B cell (primary cell): ENCODE results near the gene UNC5B.

Source experiments
- CTCF ChIP-seq: fragments of 200-600 bp; IDR thresholded peaks from one replicate; pipeline ENCODE4 v1.8.0; 2022; ENCODE audit warnings: antibody characterized with exemption, mild to moderate bottlenecking
- EZH2 ChIP-seq: IDR thresholded peaks from 2 replicates; pipeline ENCODE4 v1.6.1; 2012; ENCODE audit warnings: borderline replicate concordance, low read depth, mild to moderate bottlenecking, moderate library complexity, low read length; ENCODE audit not compliant: insufficient read depth, poor library complexity, severe bottlenecking

- no peak for TF ChIP-seq CTCF
- no peak for TF ChIP-seq EZH2
Measured at GRCh38 chr10:71218651-71219050, 6.3 kb downstream of the UNC5B start.
